Mesothelial cell of epicardium (in vitro differentiated cells): ENCODE measurements around the gene MGP. TPM values are rescaled to one million over a fixed set of nuclear protein-coding genes. Genes with fewer than 3 reads are reported as not detected.
A peak's percentile ranks its signal among the peaks of the same experiment; 100 is the strongest.

Source experiments
- DNase-seq, 2 experiments: peaks; one replicate each; pipeline ENCODE4 v3.0.0; 2021; ENCODE audit warnings: low spot score in 2 of 2; ENCODE audit not compliant: unreplicated experiment in 2 of 2
- H3K27ac Mint-ChIP-seq: 2 replicates; pipeline ENCODE4 v1.8.0; 2021; ENCODE audit warnings: mixed read lengths
- H3K27me3 Mint-ChIP-seq: 2 replicates; pipeline ENCODE4 v1.8.0; 2021; ENCODE audit warnings: low read depth, mixed read lengths
- H3K36me3 Mint-ChIP-seq: 2 replicates; pipeline ENCODE4 v1.8.0; 2021; ENCODE audit warnings: mixed read lengths
- H3K4me1 Mint-ChIP-seq: 2 replicates; pipeline ENCODE4 v1.8.0; 2021; ENCODE audit warnings: mixed read lengths
- H3K4me3 Mint-ChIP-seq: 2 replicates; pipeline ENCODE4 v1.8.0; 2021; ENCODE audit warnings: mild to moderate bottlenecking, moderate library complexity, mixed read lengths
- H3K9me3 Mint-ChIP-seq: 2 replicates; pipeline ENCODE4 v1.8.0; 2021; ENCODE audit warnings: mixed read lengths
- total RNA-seq: library from RNA; stranded (reverse); gene quantifications from 3 replicates; pipeline ENCODE4 v1.2.1, GENCODE V29; 2021
- TF ChIP-seq, protein P1 (sequence below): fragments of 200-600 bp; sonication (generic); IDR thresholded peaks from one replicate; pipeline ENCODE4 v1.5.0; 2021; ENCODE audit warnings: antibody characterized with exemption; ENCODE audit not compliant: unreplicated experiment

The MGP gene
- total RNA-seq, 1 donor from 2014 or later, result 202 TPM

DNA sequence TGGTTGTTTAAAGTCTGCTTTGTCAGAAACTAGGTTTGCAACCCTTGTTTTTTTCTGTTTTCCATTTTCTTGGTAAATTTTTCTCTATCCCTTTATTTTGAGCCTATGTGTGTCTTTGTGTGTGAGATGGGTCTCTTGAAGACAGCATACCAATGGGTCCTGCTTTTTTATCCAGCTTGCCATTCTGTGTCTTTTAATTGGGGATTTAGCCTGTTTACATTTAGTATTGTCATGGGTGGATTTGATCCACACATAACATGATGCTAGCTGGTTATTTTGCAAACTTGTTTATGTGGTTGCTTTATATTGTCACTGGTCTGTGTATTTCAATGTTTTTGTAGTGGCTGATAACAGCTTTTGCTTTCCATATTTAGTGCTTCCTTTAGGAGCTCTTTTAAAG lies 25.2 kb downstream of the MGP start:
- Mint-ChIP-seq H3K4me1 (no peaks in the 10 kb centered on the region), H3K27ac (no peak overlapping the region), H3K27me3 (no peaks in the 10 kb centered on the region), H3K9me3 (peaks cover 72% of the 10 kb centered on the region), H3K4me3 (no peak overlapping the region), H3K36me3 (peaks cover 39% of the 10 kb centered on the region)
- DNase-seq, result no peak
- TF ChIP-seq, protein P1, sequence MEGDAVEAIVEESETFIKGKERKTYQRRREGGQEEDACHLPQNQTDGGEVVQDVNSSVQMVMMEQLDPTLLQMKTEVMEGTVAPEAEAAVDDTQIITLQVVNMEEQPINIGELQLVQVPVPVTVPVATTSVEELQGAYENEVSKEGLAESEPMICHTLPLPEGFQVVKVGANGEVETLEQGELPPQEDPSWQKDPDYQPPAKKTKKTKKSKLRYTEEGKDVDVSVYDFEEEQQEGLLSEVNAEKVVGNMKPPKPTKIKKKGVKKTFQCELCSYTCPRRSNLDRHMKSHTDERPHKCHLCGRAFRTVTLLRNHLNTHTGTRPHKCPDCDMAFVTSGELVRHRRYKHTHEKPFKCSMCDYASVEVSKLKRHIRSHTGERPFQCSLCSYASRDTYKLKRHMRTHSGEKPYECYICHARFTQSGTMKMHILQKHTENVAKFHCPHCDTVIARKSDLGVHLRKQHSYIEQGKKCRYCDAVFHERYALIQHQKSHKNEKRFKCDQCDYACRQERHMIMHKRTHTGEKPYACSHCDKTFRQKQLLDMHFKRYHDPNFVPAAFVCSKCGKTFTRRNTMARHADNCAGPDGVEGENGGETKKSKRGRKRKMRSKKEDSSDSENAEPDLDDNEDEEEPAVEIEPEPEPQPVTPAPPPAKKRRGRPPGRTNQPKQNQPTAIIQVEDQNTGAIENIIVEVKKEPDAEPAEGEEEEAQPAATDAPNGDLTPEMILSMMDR, result no peak

DNA sequence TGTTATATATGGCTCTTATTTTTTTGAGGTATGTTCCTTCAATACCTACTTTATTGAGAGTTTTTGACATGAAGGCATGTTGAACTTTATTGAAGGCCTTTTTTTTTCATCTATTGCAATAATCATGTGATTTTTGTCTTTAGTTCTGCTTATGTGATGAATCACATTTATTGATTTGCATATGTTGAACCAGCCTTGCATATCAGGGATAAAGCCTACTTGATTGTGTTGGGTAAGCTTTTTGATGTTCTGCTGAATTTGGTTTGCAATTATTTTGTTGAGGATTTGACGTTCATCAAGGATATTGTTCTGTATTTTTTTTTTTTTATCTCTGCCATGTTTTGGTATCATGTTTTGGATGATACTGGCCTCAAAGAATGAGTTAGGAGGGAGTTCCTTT lies 27.1 kb downstream of the MGP start:
- no peak overlapping the region for H3K4me3 Mint-ChIP-seq
- peaks cover 16% of the 10 kb centered on the region for H3K4me1 Mint-ChIP-seq
- H3K36me3 Mint-ChIP-seq, result peaks cover 39% of the 10 kb centered on the region
- H3K9me3 Mint-ChIP-seq, result peaks cover 58% of the 10 kb centered on the region
- H3K27me3 Mint-ChIP-seq, result no peaks in the 10 kb centered on the region
- no peak for DNase-seq
- TF ChIP-seq, protein P1, result no peak
- no peak overlapping the region for H3K27ac Mint-ChIP-seq

DNA sequence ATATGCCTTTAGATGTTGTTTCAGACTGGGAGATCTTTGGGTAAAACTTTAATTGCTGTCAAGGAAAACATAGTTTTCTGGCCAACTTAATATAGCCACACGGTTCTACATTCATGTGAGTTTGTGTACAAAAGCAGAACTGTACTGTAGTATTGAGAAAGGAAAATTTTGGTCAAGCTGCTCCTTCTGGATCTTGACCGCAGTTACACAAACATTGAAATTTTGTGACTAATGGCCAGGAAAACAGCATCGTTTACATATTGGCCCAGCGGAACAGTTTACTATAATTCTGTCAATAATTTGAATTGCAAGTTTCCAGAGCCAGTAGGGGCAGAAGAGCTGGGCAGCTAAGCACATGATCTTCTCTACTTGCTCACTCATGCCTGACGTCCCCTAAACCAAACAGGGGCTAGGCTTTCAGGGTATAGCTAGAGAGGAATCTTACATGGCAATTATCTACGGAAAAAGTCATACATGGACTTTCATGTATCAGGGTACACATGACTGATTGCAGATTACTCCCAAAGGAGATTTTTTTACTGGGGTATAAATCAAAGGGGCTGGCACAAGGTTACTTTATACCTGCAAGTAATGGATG lies 31.0 kb downstream of the MGP start:
- no peak overlapping the region for H3K4me3 Mint-ChIP-seq
- no peaks in the 10 kb centered on the region for H3K27me3 Mint-ChIP-seq
- no peak for DNase-seq
- peaks cover 24% of the 10 kb centered on the region for H3K36me3 Mint-ChIP-seq
- peaks cover 36% of the 10 kb centered on the region for H3K9me3 Mint-ChIP-seq
- peak overlapping the region; percentile 88 for H3K27ac Mint-ChIP-seq
- peaks cover 41% of the 10 kb centered on the region for H3K4me1 Mint-ChIP-seq
- TF ChIP-seq, protein P1, result no peak

DNA sequence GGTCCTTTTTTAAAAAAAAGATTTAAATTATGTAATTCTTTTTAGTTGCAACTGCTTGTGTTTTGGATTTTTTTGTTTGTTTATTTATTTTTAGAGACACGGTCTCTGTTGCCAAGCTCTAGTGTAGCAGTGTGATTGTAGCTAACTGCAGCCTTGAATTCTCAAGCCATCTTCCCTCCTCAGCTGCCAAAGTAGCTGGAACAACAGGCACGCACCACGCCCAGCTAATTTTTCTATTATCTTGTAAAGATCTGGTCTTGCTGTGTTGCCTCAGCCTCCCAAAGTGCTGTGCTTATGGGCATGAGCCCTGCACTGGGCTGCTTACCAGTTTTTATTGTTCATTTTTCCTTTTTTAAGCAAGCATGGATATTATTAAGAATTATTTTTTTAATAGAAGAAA lies 31.7 kb downstream of the MGP start:
- no peak for DNase-seq

DNA sequence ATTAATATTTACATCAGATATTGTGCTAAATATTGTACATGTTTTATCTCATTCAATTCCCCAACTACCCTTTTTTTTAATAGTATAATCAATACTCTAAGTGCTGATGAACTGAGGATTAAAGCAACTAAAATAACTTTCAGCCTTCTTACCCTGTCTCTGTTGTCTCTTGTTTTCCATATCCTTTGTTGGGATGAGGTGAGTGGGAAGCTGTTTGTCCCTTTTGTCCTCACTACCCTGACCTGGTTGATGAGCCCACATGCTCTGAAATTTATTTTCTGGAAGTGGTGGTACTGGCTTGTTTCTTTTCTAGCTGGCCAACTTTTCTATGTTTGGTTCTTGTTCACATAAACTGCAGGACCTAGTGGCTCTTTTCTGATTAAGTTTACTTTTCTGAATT lies 32.8 kb downstream of the MGP start:
- peaks cover 58% of the 10 kb centered on the region for H3K4me1 Mint-ChIP-seq
- H3K9me3 Mint-ChIP-seq, result peaks cover 18% of the 10 kb centered on the region
- no peaks in the 10 kb centered on the region for H3K27me3 Mint-ChIP-seq
- TF ChIP-seq, protein P1, result no peak
- no peak for DNase-seq
- no peak overlapping the region for H3K4me3 Mint-ChIP-seq
- peaks cover 12% of the 10 kb centered on the region for H3K36me3 Mint-ChIP-seq
- H3K27ac Mint-ChIP-seq, result peak overlapping the region; percentile 95

More for the DNA sequence above, 31.7 kb downstream of the MGP start:
- peaks cover 28% of the 10 kb centered on the region for H3K9me3 Mint-ChIP-seq
- H3K27me3 Mint-ChIP-seq, result no peaks in the 10 kb centered on the region
- no peak overlapping the region for H3K4me3 Mint-ChIP-seq
- peak overlapping the region; percentile 80 for H3K27ac Mint-ChIP-seq
- H3K36me3 Mint-ChIP-seq, result peaks cover 18% of the 10 kb centered on the region
- peaks cover 48% of the 10 kb centered on the region for H3K4me1 Mint-ChIP-seq
- TF ChIP-seq, protein P1, result no peak
